ENCODE data around the gene IL2RA.

IL2RA gene

DNA sequence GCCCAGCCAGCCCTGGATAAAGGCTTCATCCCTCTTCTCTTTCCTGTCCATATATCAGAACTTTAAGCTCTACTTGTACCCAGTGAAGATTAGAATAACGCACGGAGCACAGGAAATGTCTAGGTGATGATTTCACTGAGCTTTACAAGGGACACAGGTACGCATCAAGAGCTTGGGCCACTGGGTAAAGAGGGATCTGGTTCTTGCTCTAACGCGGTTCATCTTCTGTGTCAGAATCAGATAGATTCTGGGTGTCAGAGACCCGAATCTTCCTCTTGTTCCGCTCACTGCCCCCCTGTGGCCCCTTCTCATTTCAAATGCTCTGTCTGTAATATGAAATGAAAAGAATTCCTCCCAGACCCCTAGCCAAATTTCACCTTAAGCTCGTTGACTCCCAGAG lies 24.7 kb downstream of the IL2RA start:
- DNase-seq = no peak

DNA sequence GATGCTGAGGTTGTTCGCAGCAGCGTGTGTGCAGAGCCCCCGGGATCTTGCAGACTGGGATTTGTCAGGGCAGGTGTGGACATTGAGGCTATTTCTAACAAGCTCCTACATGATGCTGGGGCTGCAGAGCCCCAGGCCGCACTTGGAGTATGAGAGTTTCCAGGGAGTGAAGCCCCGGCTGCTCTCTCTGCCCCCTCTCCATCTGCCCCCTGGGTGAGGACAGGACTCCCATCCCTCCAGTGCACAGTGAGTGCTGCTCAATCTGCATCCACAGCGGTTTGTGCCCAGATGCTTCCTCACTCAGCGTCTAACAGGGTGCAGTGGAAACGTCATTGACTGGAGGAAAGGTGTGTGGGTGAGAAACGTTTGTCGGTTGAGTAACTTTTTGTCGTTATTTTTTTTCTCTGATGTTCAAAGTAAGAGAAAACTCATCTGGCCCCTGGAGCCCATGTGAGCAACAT lies 25.3 kb downstream of the IL2RA start:
- DNase-seq = peak; percentile 30 to 40

DNA sequence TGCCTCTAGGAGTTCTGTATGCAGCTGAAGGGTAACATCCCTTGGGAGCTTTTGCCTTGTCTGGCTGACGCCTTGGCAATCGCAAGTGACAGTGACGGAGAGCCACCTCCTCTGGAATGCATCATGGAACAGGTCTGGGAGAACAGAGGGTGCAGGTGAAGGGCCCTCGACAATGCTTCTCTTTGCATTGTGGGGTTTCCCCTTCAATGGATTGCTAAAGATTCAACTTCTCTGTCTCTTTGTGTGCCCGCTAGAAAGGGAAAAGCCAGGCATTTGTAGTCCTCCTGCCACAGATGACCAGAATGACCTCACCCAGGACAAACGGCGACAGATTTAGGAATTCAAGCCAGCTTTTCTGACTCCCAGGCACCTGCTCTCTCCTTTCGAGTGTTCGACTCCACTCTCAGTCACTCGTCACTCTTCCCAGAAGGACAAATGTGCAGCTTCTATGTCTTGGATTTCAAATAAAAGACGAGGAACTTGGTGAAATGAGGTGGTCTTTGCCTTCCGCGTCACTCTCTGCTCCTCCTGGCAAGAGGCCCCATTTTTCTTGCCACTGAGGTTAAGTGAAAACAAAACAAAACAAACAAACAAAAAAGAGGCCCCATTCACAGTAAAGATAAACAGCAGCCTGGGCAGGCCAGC lies 26.1 kb downstream of the IL2RA start:
- no peak for DNase-seq

DNA sequence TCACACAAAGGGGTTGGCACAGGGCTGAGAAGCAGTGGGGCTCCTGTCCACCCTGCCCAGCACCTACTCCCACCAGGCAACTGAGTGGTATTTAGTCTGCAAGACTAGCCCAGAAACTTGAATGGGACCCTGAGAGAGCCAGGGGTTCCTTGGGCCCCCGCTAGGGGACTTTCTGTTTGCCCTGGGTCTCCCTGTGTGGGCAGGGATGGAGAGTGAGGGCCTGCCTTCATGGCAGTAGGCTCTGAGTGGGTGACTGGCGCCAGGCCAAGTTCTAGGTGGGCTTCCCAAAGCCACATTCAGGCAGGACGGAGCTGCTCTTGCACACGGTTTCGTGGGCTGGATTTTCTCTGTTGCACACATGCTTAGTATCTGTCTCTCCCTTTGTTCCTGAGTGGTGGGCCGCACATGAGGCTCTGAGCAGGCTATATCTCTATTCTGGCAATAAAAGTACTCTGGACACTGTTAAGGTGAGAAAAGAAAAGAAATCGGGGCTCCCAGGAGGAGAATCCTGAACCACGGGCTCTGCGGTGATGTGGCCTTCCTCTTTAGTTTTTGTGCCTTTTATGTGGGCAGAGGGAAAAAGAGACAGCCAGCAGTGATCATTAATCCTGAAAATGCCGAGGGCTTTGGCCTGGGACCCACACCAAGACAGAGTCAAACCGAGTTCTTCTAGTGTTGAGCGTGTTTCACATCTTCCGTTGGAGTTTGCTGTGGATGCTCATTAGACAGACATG lies 26.9 kb downstream of the IL2RA start:
- DNase-seq = no peak

DNA sequence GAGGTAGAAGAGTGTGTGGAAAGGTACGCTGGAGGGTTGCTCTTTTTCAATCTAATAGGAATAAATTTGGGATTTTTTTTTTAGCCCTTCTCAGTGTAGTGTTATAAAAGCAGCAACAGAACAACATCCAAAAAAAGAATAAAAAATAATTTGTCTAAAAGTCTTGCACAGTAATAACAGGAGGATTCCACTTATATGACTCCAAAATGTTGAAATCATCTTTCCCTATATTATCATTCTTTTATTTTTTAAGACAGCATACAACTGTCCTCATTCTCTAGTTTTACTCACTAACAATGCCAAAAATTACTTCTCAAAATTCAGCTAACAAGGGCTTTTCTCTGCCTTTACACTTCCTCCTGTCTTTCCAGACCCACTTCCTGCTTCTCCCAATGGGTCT lies 27.8 kb downstream of the IL2RA start:
- no peak for DNase-seq

DNA sequence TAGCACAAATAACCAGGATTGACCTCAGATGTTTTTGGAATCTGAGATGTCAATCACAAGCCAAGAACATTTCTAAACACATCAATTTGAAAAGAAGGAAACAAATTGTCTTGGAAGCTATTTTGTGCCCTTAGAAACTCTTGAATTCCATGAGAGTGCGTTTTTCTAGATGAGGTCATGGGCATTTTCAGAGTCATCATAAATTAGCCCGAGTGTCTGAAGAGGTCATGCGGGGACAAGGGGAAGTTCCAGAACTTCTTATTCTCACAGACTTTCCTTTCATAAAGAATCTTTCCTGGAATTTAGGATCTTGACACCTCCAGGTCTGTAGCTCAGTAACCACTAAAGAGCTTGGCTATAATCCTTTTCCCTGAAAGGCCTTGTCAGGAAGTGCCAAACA lies 28.2 kb downstream of the IL2RA start:
- no peak for DNase-seq

DNA sequence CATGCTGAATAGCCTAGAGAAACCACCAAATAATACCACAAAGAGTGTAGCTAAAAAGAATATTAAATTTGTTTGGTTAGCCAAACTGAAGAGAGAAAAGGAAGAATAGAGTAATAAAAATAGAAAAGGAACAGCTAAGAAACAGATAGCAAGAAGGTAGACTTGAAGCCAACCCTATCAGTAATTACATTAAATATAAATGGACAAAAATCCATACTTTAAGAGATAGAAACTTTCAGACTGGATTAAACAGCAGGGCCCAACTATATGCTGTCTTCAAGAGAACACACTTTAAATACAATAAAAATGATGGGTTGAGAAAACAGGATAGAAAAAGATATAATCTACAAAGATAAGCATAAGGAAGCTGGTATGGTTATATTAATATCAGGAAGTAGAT lies 31.2 kb downstream of the IL2RA start:
- no peak for DNase-seq

DNA sequence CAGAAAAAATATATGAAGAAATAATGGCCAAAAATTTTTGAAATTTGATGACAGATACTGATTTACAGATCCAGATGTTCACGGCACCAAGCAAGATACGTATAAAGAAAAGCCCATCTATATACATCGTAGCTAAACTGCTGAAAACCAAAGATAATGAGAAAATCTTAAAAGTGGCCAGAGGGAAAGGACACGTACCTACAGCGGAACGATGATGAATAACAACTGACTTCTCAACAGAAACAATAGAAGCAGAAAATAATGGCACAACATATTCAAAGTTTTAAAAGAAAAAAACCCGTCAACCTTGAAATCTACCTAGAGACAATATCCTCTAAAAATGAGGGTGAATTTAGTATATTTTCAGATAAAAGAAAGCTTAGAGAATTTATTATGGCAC lies 31.9 kb downstream of the IL2RA start:
- no peak for DNase-seq

DNA sequence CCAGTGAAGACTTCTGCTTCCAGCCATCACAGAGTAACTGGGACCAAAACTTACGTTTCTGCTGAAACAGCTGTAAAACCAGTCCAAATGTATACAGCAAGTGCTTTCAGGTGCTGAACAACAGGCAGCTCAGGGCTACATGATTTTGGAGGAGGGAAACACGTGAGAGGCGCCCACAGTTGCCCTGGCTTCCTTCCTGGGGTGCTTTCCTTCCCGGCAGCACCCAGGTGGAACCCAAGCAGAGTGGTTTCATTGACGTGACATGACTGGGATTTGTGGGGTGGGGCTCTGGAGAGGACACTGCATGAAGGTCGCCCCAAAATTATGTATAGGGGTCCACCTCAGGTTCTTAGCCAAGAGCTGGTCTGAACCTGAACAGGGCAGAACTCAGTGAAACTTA lies 34.2 kb downstream of the IL2RA start:
- DNase-seq = no peak

DNA sequence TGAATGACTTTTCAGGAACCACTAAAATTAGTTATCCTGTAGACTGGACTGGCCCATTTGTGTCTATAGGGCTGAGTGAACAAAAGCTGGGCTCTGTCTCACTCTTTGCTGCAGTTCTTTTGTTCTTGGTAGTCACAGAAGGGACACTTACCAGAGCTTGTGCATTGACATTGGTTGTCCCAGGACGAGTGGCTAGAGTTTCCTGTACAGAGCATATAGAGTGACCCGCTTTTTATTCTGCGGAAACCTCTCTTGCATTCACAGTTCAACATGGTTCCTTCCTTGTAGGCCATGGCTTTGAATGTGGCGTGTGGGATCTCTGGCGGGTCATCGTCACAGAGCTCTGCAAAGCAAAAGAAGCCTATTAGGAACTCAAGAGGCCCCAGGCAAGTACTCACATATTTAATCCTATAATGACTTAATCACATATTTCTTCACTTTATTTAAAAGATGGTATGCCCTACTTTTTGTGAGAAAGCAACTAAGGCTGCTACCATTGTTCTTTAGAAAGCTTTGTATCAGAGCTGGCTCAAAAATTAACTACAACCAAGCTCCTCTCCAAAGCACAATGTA lies 36.4 kb downstream of the IL2RA start:
- DNase-seq = no peak

DNA sequence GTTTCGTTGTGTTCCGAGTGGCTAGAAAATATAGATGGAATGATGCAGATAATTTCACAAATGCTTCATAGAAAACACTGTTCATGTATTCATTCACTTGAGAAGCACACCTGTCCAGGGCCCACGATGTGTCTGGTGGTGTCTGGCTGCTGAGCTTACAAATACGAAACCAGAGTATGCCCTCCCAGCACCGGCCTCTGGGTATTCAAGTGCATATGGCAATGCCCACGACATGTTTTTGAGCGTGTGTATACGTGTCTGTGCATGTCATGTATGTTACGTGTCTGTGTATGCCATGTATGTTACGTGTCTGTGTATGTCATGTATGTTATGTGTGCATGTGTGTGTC lies 37.9 kb downstream of the IL2RA start:
- no peak for DNase-seq

DNA sequence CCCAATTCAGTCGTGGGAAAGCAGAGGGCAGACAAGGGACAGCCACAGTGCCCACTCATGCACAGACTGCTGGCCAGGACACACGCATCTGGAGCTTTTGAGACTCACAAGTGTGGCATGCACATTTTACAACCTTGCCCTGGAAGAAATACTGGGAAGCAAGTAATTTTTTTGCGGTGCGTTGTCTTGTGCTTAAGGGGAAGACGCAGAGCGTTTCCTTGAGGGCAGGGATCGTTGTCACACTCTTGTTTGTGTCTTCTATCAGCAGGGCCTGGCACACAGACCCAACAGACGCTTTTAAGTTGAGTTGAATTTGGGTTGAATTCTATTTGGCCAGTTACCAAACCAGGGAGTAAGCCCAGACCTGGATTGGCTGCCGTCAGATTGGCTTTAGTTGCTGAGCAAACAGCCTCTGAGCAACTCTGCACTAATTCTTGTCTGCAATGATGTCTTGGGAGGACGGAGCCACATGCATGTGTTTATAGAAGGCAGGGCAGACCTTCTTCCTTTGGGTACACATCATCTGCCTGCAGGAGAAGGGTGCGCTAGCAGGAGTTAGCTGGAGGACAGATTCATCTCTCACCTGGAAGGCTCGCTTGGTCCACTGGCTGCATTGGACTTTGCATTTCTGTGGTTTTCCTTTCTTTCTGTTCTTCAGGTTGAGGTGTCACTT lies 38.4 kb downstream of the IL2RA start:
- no peak for DNase-seq

DNA sequence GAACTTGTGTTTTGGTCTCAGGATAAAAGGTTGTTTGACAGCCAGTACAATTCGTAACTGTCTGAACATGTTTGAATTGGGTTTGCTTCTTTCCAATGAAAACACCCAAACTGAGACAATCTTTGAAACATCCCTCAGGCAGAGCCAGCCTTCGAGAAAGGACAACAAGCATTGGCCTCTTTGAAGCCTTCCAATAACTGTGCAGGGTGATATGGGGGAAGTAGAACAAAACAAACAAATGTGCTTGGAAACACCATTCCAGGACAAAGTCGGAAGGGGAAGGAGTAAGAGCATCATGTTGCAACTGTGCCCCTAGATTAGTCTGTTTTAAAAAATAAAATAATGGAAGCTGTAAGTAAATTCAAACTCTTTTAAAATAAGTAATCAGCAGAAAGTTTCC lies 39.5 kb downstream of the IL2RA start:
- no peak for DNase-seq

DNA sequence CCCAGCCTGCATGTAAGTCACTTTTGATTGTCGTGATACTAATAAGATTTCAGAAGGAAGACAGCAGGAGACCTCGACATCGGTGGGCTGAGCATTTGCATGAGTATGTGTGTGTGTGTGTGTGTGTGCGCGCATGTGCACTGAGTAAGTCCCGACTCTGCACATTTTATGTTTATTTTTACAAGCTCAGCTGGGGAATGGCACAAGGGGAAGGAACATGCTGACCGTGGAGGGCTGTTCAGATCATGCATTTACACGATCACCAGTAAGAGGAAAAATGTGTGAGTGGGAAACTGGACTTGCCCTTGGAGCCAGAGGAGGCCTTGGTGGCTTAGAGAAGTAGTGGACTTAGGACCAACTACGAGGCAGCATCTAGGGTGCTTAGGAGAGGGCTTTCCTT lies 41.3 kb downstream of the IL2RA start:
- DNase-seq = no peak

DNA sequence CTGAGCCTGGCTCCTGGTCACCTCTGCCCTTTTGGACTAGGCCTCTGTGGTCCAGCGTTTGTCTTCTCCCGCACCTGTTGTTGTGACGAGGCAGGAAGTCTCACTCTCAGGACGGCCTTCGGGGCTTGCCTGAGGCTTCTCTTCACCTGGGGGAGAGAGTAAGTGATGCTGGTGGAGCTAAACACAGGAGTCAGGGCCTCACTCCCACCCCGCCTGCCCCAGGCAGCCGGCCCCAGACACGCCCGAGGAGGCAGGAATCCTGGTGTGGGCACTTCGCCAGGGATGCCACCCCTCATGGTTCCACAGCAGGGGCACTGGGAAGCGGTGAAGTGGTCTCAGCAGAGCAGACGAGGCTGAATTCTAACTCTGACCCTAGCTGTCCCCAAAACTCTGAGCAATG lies 42.4 kb downstream of the IL2RA start:
- no peak for DNase-seq

DNA sequence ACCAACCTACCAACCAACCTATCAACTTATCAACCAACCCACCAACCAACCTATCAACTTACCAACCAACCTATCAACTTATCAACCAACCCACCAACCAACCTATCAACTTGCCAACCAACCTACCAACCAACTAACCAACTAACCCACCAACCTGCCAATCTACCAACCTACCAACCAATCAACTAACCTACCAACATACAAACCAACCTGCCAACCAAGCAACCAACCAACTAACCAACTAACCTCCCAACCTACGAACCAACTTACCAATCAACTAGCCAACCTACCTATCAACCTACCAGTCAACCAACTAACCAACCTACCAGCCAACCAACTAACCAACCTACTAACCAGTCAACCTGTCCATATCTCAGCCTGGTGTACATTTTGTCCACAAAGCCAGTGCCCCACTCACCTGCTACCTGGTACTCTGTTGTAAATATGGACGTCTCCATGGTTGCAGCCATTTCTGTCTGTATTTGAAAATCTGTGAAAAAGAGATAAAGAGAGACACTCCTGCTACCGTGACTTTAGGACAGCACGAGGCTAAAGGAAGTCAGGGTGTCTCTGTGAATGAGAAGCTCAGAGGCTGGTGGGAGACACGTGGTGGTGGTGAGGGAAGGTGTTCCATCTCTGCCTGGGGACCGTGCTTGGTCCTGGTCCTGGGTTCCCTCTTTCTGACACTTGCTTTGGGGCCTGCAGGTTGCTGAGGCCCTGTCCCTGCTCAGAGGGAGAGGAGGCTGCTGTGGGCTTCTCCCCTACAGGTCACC lies 43.0 kb downstream of the IL2RA start:
- DNase-seq = no peak

DNA sequence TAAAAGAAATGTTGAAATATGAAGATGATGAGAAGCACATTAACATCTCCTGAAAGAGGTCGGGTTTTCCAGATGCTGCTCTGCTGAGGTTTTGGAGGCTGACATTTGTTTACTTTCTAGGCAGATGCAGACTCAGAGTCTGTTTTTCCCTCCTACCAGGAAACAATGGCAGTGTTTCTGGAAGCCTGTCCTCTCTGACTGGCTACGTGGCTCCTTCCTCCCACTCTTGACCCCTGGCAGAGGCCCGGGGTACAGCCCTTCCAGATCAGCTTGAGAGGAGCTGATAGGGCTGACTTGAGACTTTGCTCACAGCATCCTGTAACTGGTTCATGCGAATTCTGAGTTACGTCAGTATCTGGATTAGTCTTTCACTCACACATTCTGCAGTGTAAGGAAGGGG lies 43.7 kb downstream of the IL2RA start:
- no peak for DNase-seq

DNA sequence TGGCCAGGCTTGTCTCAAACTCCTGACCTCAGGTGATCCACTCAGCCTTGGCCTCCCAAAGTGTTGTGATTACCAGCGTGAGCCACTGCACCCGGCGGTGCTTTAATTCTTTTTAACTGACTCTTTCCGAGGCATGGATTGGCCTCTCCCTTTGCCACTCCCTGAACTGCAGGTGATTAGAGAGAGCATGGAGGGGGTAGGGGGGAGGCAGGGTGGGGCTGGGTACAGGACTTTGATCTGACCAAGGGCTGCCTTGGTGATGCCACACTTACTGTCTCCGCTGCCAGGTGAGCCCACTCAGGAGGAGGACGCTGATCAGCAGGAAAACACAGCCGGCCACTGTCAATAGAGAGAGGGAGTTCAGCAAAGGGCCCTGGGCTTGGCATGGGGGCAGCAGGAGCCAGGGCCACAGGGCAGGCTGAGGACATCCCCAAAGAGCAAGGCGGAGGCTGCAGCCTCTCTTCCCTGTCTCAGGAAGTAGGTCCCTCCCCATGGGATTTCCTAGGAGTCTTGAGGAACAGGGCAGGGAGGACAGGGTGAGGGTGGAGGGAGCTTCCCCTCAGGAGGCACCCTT lies 44.3 kb downstream of the IL2RA start:
- no peak for DNase-seq

DNA sequence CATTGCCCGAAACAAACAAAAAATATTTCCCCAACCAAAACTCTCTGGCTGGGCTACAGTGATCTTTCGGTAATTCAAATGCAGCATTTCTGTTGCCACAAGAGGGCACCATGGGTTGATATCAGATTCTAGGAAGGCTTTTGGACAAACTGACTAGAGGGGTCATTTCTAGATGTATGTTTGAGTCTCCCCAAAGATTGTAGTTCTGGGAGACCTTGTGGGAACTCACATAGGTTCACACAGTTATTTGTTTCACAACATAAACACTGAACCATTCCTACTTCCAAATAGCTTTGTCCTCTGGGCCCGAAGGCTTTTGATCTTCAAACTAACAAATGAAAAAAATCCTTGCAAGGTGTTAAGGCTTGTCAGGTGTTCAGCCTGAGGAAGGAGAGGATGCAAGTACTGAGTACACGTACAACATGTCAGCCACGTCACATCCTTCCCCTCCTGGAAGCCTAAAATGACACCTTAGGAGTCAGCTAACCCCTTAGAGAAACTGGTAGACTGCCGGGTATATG lies 47.9 kb downstream of the IL2RA start:
- DNase-seq = peak; percentile 65 to 77

DNA sequence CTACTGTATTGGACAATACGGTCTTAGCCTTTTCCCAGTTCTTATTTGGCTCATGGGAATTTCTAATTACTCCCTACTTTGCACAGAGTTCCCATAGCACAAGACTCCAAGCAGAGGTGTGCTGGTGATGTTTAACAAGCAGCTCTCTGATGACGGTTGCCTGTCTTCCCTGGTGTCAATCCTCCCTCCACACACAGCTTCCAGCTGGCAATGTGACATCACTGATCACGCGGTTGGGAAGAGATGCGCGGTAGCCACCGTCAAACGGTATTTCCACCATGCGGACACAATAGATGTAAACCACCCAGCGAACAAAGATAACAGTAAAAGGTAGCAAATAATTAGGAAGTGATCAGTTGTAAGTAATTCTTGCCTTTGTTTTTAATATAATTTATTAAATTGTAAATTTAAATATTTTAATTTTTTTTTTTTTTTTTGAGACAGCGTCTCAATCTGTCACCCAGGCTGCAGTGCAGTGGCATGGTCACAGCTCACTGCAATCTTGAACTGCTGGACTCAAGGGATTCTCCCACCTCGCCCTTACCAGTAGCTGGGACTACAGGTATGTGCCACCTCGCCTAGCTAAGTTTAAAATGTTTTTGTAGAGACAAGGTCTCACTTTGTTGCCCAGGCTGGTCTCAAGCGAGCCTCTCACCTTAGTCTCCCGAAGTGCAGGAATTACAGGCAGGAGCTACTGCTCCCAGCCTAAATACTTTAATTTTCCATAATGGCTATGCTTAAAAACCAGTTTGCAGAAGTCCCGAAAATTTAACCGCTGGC lies 48.6 kb downstream of the IL2RA start:
- no peak for DNase-seq

DNA sequence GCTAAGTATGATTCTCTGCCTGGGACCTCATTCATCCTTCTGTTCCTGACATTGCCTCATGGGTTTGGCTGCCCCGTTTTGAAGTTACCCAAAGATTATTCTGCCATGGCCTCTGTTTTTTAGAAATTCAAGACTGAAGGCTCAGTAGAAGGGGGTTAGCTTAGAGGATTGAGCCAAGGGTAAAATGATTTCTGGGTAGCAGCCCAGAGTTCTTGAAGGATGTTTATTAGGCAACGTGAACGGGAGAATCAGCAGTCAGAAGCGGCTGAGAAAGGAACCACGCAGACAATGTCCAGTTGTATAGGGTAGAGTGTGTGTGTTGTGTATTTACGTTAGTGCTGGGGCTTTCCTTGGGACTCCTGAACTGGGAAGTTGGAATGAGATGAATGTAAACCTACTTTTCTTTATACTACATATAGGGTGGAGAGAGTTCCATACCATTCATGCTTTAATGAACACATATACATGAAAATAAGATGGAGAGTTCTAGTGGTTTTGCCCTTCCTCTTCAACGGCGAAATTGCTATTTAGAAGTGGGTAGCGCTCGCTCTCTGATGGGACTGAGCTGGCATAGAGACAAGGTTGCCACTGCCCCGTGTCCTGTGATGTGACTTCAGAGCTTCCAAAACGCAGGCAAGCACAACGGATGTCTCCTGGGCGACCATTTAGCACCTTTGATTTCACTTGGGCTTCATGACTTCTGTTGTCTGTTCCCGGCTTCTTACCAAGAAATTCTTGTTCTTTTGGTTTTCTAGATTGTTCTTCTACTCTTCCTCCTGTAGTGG lies 49.9 kb downstream of the IL2RA start:
- no peak for DNase-seq
